ENCODE measurements around the gene S1PR5. TPM values are rescaled to one million over a fixed set of nuclear protein-coding genes. Genes with fewer than 3 reads are reported as not detected.

Gene S1PR5
- total and polyA plus RNA-seq, 9 of the 15 experiments (the other 6 are each of a cell fraction or from before 2014, with no cell fraction given) = 0.03 to 0.54 (median 0.35) TPM; not detected in 4

- no peak for TF ChIP-seq PHF21A (IDR thresholded peaks at IDR 0.05; ENCODE audit: borderline replicate concordance, low read depth)
- TF ChIP-seq MBD1 (CRISPR knock-in tag; IDR thresholded peaks at IDR 0.05) = no peak
- TF ChIP-seq PCBP2 (IDR thresholded peaks at IDR 0.05; ENCODE audit: low read depth, low read length, poor library complexity, severe bottlenecking) = no peak
- TF ChIP-seq ZNF395 (CRISPR knock-in tag; IDR thresholded peaks at IDR 0.05) = no peak
- TF ChIP-seq NR2C1 (IDR thresholded peaks at IDR 0.05) = no peak
- TF ChIP-seq NR2C1 (tag; IDR thresholded peaks at IDR 0.05) = no peak
- TF ChIP-seq NFYB (IDR thresholded peaks at IDR 0.05; ENCODE audit: extremely low read depth, insufficient read length) = peak; percentile 66
- no peak for TF ChIP-seq ZNF695 (CRISPR knock-in tag; IDR thresholded peaks at IDR 0.05)
- TF ChIP-seq MAFK (IDR thresholded peaks at IDR 0.05; ENCODE audit: low read length) = no peak
- TF ChIP-seq KLF13 (tag; IDR thresholded peaks at IDR 0.05; ENCODE audit: borderline replicate concordance, low read depth) = 0 out of 2 replicates have a peak, but pooled peaks have one; percentile 39
- no peak for TF ChIP-seq TCFL5 (CRISPR knock-in tag; conservative IDR thresholded peaks at IDR 0.05)
- no peak for TF ChIP-seq CEBPG (CRISPR knock-in tag; IDR thresholded peaks at IDR 0.05)
- no peak for TF ChIP-seq CEBPG (tag; conservative IDR thresholded peaks at IDR 0.05 in 1 of 2, IDR thresholded peaks at IDR 0.05 in 1 of 2)
- peak; percentile 55 for TF ChIP-seq CREM (IDR thresholded peaks at IDR 0.05; ENCODE audit: low read depth)
- TF ChIP-seq CC2D1A (IDR thresholded peaks at IDR 0.05) = no peak
- TF ChIP-seq CHD2 (IDR thresholded peaks at IDR 0.05; ENCODE audit: low read depth, low read length) = peak; percentile 56; the same call in 1 of the 2 replicates
- no peak for TF ChIP-seq PURB (CRISPR knock-in tag; IDR thresholded peaks at IDR 0.05; ENCODE audit: low read depth)
- TF ChIP-seq KLF16 (IDR thresholded peaks at IDR 0.05) = 0 out of 2 replicates have a peak, but pooled peaks have one; percentile 12
- no peak for TF ChIP-seq KLF1 (tag; IDR thresholded peaks at IDR 0.05)
- peak; percentile 97 for TF ChIP-seq E2F6 (IDR thresholded peaks at IDR 0.05; ENCODE audit: borderline replicate concordance in 1 of 2, extremely low read depth in 1 of 2, insufficient read depth in 1 of 2, insufficient read length in 1 of 2, low read depth in 1 of 2, low read length in 1 of 2, poor library complexity in 1 of 2, severe bottlenecking in 1 of 2)
- 0 out of 2 replicates have a peak, but pooled peaks have one; percentile 7 for TF ChIP-seq NFE2 (IDR thresholded peaks at IDR 0.05; ENCODE audit: low read depth)
- TF ChIP-seq, protein P1, sequence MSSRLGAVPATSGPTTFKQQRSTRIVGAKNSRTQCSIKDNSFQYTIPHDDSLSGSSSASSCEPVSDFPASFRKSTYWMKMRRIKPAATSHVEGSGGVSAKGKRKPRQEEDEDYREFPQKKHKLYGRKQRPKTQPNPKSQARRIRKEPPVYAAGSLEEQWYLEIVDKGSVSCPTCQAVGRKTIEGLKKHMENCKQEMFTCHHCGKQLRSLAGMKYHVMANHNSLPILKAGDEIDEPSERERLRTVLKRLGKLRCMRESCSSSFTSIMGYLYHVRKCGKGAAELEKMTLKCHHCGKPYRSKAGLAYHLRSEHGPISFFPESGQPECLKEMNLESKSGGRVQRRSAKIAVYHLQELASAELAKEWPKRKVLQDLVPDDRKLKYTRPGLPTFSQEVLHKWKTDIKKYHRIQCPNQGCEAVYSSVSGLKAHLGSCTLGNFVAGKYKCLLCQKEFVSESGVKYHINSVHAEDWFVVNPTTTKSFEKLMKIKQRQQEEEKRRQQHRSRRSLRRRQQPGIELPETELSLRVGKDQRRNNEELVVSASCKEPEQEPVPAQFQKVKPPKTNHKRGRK (tag; IDR thresholded peaks at IDR 0.05) = no peak
Observed at GRCh38 chr19:10478903-10479384, 38.3 kb downstream of the S1PR5 start (continued).

Measured in K562 (cell line).